Endodermal cell (in vitro differentiated cells): ENCODE data around the gene ADAMTS17. TPM values are rescaled to one million over a fixed set of nuclear protein-coding genes. Genes with fewer than 3 reads are reported as not detected.

Source experiments
- DNase-seq: peaks from one replicate; pipeline ENCODE4 v3.0.0-alpha.2; 2017
- H3K27ac ChIP-seq: 2 replicates; pipeline ENCODE4 v1.5.1; 2013; ENCODE audit warnings: mild to moderate bottlenecking, low read depth, low read length, moderate library complexity
- H3K27me3 ChIP-seq: 2 replicates; pipeline ENCODE4 v1.6.1; 2013; ENCODE audit warnings: mild to moderate bottlenecking, low read length, moderate library complexity; ENCODE audit not compliant: insufficient read depth, control insufficient read depth, poor library complexity, severe bottlenecking
- H3K36me3 ChIP-seq: 2 replicates; pipeline ENCODE4 v1.7.0; 2013; ENCODE audit warnings: mild to moderate bottlenecking, low read length, moderate library complexity; ENCODE audit not compliant: control insufficient read depth, insufficient read depth
- H3K4me1 ChIP-seq: one replicate; pipeline ENCODE4 v1.7.0; 2013; ENCODE audit warnings: low read length; ENCODE audit not compliant: control insufficient read depth, insufficient read depth
- H3K4me3 ChIP-seq: 2 replicates; pipeline ENCODE4 v1.5.1; 2013; ENCODE audit warnings: mild to moderate bottlenecking, low read length, moderate library complexity
- H3K9ac ChIP-seq: 2 replicates; pipeline ENCODE4 v1.6.1; 2013; ENCODE audit warnings: mild to moderate bottlenecking, low read length, moderate library complexity; ENCODE audit not compliant: poor library complexity, severe bottlenecking; ENCODE audit errors: extremely low read depth
- H3K9me3 ChIP-seq: 2 replicates; pipeline ENCODE4 v1.6.1; 2013; ENCODE audit warnings: mild to moderate bottlenecking, low read length, moderate library complexity; ENCODE audit not compliant: control insufficient read depth
- H3K27ac Mint-ChIP-seq: 2 replicates; pipeline ENCODE4 v1.8.0; 2020; ENCODE audit warnings: mixed read lengths
- H3K27me3 Mint-ChIP-seq: 2 replicates; pipeline ENCODE4 v1.8.0; 2021; ENCODE audit warnings: mild to moderate bottlenecking, mixed read lengths; ENCODE audit not compliant: insufficient read depth
- H3K36me3 Mint-ChIP-seq: 2 replicates; pipeline ENCODE4 v1.8.0; 2020; ENCODE audit warnings: low read depth, mixed read lengths
- H3K4me1 Mint-ChIP-seq: 2 replicates; pipeline ENCODE4 v1.8.0; 2020; ENCODE audit warnings: mixed read lengths
- H3K4me3 Mint-ChIP-seq: 2 replicates; pipeline ENCODE4 v1.8.0; 2020; ENCODE audit warnings: mild to moderate bottlenecking, moderate library complexity, mixed read lengths
- H3K9me3 Mint-ChIP-seq: 2 replicates; pipeline ENCODE4 v1.8.0; 2020; ENCODE audit warnings: mild to moderate bottlenecking, mixed read lengths
- WGBS, 2 experiments: methylation state at CpG; one replicate each; pipeline versions ENCODE4 v1.1.5 to v1.1.7; 2013; ENCODE audit warnings: missing lambda C conversion rate in 2 of 2, mixed read lengths in 1 of 2; ENCODE audit not compliant: insufficient coverage in 1 of 2, insufficient read length in 1 of 2; 5-methylcytosine and 5-hydroxymethylcytosine counted together
- total RNA-seq, 2 donors: library from RNA; stranded (reverse); fragmentation: NEBNext Ultra II Directional in 1 of 2; extraction: Animal tissue kit (Norgen Biotek cat#: 25700) in 1 of 2; gene quantifications; 2 replicates in 1 of 2; 3 replicates in 1 of 2; pipeline ENCODE4 v1.2.1, GENCODE V29; 2021
- TF ChIP-seq, protein P1 (sequence below): fragments of 200-600 bp; sonication (generic); conservative IDR thresholded peaks from 2 replicates; pipeline ENCODE4 v1.5.0; 2021; ENCODE audit warnings: antibody characterized with exemption, mild to moderate bottlenecking

The ADAMTS17 gene
- total RNA-seq, 2 donors from 2014 or later: 0.82 to 2.3 TPM

DNA sequence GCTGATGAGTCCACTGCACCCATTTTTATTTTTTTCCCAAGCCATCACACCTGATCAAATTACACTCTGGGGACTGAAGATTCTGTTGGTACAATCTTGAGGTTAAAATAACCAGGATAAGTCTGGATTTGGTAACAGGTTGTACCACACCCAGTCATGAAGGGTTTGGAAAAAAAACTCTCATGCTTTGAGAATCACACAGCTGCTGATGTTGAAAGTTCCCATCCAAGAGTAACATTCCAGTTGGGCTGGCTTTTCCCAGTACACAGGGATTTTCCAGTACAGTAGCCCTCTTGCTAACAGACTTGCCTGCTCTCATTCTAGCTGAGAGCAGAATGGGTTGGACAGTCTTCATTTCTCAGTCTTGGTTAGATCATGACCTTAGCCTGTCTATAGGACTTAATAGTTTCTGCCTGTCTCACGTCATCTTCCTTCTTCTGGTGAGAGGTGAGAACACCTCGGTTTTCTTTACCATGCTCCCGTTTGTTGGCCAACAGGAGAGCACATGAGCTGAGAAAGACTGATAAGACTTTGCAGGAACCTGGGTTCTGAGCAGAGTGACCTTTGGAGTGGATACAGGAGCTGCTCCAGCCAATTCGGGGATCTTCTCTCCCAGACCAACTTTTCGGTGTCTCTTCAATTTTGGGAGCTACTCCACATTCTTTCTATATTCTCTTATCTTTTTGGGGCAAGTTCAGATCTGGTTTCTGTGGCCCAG is 308.5 kb downstream of the ADAMTS17 start:
- no peaks in the 10 kb centered on the region for H3K4me1 ChIP-seq
- no peaks in the 10 kb centered on the region for H3K36me3 Mint-ChIP-seq
- WGBS, 2 experiments: 92 to 94% methylated on average over 4 to 5 of the region's 5 CpGs
- peaks cover 4% of the 10 kb centered on the region for H3K9me3 Mint-ChIP-seq
- no peaks in the 10 kb centered on the region for H3K27me3 ChIP-seq
- TF ChIP-seq, protein P1, sequence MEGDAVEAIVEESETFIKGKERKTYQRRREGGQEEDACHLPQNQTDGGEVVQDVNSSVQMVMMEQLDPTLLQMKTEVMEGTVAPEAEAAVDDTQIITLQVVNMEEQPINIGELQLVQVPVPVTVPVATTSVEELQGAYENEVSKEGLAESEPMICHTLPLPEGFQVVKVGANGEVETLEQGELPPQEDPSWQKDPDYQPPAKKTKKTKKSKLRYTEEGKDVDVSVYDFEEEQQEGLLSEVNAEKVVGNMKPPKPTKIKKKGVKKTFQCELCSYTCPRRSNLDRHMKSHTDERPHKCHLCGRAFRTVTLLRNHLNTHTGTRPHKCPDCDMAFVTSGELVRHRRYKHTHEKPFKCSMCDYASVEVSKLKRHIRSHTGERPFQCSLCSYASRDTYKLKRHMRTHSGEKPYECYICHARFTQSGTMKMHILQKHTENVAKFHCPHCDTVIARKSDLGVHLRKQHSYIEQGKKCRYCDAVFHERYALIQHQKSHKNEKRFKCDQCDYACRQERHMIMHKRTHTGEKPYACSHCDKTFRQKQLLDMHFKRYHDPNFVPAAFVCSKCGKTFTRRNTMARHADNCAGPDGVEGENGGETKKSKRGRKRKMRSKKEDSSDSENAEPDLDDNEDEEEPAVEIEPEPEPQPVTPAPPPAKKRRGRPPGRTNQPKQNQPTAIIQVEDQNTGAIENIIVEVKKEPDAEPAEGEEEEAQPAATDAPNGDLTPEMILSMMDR: no peak
- no peak overlapping the region for H3K4me3 ChIP-seq
- no peaks in the 10 kb centered on the region for H3K9me3 ChIP-seq
- H3K4me1 Mint-ChIP-seq: peaks cover 3% of the 10 kb centered on the region
- H3K27ac ChIP-seq: no peak overlapping the region
- H3K9ac ChIP-seq: no peak overlapping the region
- H3K4me3 Mint-ChIP-seq: no peak overlapping the region
- no peak for DNase-seq
- H3K27ac Mint-ChIP-seq: no peak overlapping the region
- H3K36me3 ChIP-seq: no peaks in the 10 kb centered on the region
- H3K27me3 Mint-ChIP-seq: peaks cover 5% of the 10 kb centered on the region

GRCh38 chr15:100032358-100033085 is 309.3 kb downstream of the ADAMTS17 start:
- Histone ChIP-seq H3K27ac (no peak overlapping the region), H3K4me3 (no peak overlapping the region), H3K27me3 (no peaks in the 10 kb centered on the region), H3K9ac (no peak overlapping the region), H3K36me3 (no peaks in the 10 kb centered on the region), H3K4me1 (no peaks in the 10 kb centered on the region), H3K9me3 (peaks cover 6% of the 10 kb centered on the region)
- DNase-seq: peak; percentile 7
- H3K4me1 Mint-ChIP-seq: peaks cover 3% of the 10 kb centered on the region
- peaks cover 5% of the 10 kb centered on the region for H3K27me3 Mint-ChIP-seq
- TF ChIP-seq, protein P1: no peak
- 93% methylated on average over 9 to 10 of the region's 10 CpGs for WGBS, 2 experiments
- no peaks in the 10 kb centered on the region for H3K36me3 Mint-ChIP-seq
- peaks cover 12% of the 10 kb centered on the region for H3K9me3 Mint-ChIP-seq
- no peak overlapping the region for H3K27ac Mint-ChIP-seq
- H3K4me3 Mint-ChIP-seq: no peak overlapping the region

- H3K4me1 ChIP-seq: no peaks in the 10 kb centered on the region
- no peaks in the 10 kb centered on the region for H3K36me3 ChIP-seq
- peak; percentile 30 for DNase-seq
- H3K27me3 ChIP-seq: no peaks in the 10 kb centered on the region
- TF ChIP-seq, protein P1: no peak
- WGBS, 2 experiments: 87 to 93% methylated on average over 6 to 10 of the region's 10 CpGs
- H3K36me3 Mint-ChIP-seq: no peaks in the 10 kb centered on the region
- no peak overlapping the region for H3K27ac ChIP-seq
- no peak overlapping the region for H3K27ac Mint-ChIP-seq
- H3K27me3 Mint-ChIP-seq: peaks cover 5% of the 10 kb centered on the region
- H3K9me3 ChIP-seq: peaks cover 9% of the 10 kb centered on the region
- no peak overlapping the region for H3K4me3 ChIP-seq
- peaks cover 3% of the 10 kb centered on the region for H3K4me1 Mint-ChIP-seq
- peaks cover 16% of the 10 kb centered on the region for H3K9me3 Mint-ChIP-seq
- no peak overlapping the region for H3K4me3 Mint-ChIP-seq
- H3K9ac ChIP-seq: no peak overlapping the region
Observed at GRCh38 chr15:100031665-100032357, 310.0 kb downstream of the ADAMTS17 start.
